Endometrium (tissue), 2 donors: ENCODE measurements around the gene BDKRB1.

ENCODE experiments used
- FAIRE-seq: peaks from 2 replicates; lab custom pipeline; 2012; peaks lifted over from hg19 to GRCh38; lab: Jason Lieb, UNC
- donor health status: control.
- donor health status: control.

BDKRB1 gene

GRCh38 chr14:96255501-96256366 lies at the start of gene BDKRB1:
TSS of gene BDKRB1 (plus strand) at chr14:96256210. CDS start at chr14:96263683, 7,473 bp downstream.
- FAIRE-seq: no peak

DNA sequence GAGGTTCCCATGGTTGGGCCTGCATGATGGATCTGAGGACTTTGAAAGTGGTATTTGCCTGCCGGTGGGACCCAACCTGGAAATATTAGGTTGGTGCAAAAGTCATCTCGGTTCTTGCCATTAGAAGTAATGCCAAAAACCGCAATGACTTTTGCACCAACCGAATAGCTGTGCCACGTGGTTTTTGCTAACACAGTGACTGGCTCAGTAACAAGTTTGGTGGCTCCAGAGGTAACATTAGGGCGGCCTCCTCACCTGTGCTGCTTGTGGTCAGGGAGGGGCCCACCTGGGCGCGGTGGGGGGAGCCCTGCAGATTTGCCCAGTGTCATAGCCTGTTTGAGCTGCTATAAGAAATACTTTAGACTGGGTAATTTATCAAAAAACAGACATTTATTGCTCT lies 49.5 kb upstream of the BDKRB1 start:
- no peak for FAIRE-seq

- no peak for FAIRE-seq
Observed at GRCh38 chr14:96207686-96208085, 48.3 kb upstream of the BDKRB1 start.

GRCh38 chr14:96208739-96209138 lies 47.3 kb upstream of the BDKRB1 start:
- no peak for FAIRE-seq

DNA sequence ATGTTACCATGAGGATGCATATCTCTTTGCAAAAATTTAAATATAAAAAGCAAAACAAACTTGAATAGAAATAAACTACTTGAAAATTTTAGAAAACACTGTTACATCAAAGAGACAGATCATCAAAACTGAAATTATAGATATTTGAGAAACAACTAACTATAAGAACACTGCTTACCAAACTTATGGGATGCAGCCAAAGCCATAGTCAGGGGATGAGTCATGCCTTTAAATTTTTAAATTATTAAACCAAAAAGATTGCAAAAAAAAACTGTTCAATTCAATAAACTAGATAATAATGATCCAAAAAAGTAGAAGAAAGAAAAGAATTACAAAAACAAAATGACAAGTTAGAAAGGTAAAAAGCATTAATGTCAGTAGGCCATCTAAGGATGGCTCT lies 43.9 kb upstream of the BDKRB1 start:
- no peak for FAIRE-seq

GRCh38 chr14:96212896-96213295 lies 43.1 kb upstream of the BDKRB1 start:
- no peak for FAIRE-seq

DNA sequence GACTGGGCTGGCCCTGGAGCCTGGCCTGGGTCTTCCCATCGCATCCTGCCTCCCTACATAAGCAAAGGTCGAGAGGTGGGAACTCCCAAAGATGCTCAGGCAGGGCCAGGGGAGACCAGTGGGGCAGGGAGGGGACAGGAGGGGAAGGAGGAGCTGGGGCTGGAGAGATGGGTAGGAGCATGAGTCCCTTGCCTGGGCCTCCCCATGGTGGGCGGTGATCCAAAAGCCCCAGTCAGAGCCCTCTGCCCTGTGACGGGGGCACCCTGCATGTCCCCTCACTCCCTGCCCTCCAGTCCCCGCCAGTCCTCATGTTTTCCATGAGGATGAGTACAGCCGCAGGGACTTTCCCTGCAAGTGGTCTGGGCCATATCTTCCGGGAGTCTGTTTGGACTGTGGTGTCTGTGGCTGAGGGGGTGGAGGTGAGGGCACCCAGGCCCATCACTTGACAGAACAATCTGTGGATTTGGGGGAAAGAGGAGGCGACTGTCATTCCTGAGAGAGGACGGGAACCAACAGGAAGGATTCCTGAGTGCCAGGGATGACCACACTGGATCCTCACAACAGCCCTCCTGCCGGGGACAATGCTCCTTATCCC lies 42.0 kb upstream of the BDKRB1 start:
- FAIRE-seq: no peak

GRCh38 chr14:96214793-96215192 lies 41.2 kb upstream of the BDKRB1 start:
- FAIRE-seq: no peak

GRCh38 chr14:96215452-96216244 lies 40.4 kb upstream of the BDKRB1 start:
- no peak for FAIRE-seq

GRCh38 chr14:96216627-96217026 lies 39.4 kb upstream of the BDKRB1 start:
- FAIRE-seq: no peak

GRCh38 chr14:96217376-96217913 lies 38.6 kb upstream of the BDKRB1 start:
- no peak for FAIRE-seq

DNA sequence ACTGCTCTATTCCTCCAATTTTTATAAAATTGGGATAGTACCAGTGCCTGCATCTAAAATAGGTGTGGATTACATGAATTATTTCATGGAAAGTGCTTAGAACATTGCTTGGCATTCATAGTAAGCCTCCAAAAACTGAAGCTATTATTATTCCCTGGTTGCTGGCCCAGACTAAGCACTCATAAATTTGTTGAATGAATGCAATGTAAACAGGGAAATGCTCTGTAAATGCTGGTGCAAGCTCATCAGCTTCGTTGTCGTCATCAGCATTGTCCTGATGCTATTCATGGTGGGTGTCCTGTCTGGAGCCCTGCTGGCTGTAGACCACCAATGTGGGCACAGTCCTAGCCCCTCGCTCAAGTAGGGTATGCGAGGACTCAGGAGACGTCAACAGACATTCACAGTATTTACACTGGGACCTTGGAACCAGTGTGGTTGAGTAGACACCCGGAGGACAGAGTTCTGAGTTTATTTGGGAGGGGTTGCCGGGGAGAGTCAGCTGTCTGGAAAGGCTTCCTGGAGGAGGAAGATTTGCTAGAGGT lies 34.8 kb upstream of the BDKRB1 start:
- no peak for FAIRE-seq

- FAIRE-seq: no peak
Observed at GRCh38 chr14:96221841-96222240, 34.2 kb upstream of the BDKRB1 start.

DNA sequence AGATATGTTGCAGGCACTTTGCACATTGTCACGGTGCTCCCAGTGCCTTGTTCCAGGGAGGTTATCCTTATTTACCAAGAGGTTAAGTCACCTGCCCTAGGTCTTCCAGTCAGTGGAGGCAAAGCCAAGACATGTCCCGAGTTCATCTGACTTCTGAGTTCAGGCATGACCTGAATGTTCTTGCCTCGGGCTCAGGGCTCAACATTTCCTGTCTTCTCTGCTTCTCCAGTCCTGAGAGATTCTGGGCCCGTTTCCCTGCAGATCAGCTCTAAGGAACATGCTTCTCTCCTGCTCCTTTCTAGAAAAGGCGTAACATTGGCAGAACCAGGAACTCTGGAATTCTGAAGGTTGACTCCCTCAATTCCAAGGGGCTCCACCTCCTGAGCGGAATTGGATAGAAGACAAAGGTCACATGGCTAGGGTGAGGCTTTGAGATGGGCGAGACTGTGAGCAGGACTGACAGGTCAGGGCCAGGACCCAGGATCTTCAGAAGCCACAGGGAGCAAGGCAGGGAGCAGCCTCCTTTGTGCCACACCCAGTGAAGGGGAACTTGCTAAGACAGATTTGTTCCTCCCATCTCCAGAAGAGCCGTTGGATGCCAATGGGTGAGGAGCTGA lies 31.4 kb upstream of the BDKRB1 start:
- FAIRE-seq: no peak

GRCh38 chr14:96225213-96225612 lies 30.8 kb upstream of the BDKRB1 start:
- FAIRE-seq: no peak

DNA sequence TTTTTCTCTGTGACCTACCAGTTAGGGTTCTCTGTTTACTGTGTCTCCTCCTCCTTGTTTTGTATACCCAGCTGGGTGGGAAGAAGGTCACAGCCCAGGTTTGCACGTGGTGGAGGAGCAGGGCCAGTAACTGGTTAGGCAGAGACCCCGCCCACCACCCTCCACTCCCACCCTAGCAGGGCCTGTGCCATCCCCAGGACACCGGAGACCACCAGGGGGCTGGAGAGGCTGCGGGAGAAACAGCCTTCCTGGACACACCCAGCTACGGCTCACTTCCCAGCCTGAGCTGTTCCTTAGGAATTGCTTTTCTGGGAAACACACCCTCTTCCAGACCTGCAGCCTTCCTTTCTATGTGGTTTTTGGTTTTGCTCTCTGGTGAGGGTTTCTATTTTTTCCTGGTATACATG lies 30.3 kb upstream of the BDKRB1 start:
- no peak for FAIRE-seq

- FAIRE-seq: no peak
Observed at GRCh38 chr14:96227428-96227827, 28.6 kb upstream of the BDKRB1 start.

DNA sequence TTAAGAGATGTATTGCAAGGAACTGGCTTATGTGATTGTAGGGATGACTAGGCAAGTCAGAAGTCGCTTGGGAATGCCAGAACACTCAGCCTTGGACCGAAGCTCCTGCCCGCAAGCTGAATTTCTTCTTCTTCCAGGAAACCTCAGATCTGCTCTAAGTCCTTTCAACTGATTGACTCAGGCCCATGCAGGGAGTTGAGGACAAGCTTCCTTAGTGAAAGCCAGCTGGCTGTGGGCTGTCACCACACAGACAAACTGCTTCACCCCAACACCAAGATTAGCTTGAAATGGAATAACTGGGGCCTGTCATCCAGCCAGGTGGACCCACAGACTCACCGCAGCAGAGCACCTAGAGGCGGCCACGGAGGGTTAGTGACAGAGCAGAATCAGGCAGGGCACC lies 26.7 kb upstream of the BDKRB1 start:
- no peak for FAIRE-seq

- FAIRE-seq: no peak
Observed at GRCh38 chr14:96231056-96231455, 25.0 kb upstream of the BDKRB1 start.

- FAIRE-seq: no peak
Observed at GRCh38 chr14:96231526-96232130, 24.4 kb upstream of the BDKRB1 start.

GRCh38 chr14:96232506-96232905 lies 23.5 kb upstream of the BDKRB1 start:
- FAIRE-seq: no peak
